Activated T-helper 2 cell treated with anti-CD3 and anti-CD28 coated beads, Interferon-gamma antibody, Interleukin-2, Interleukin-4, amounts not matched to agents 10 μg/mL and 5 μg/mL and 100 μg/mL, durations not matched to agents 14 hours and 24 hours and 36 hours (primary cell): ENCODE data around the gene TRIP10. TPM values are rescaled to one million over a fixed set of nuclear protein-coding genes. Genes with fewer than 3 reads are reported as not detected.
"Not testable (repeated sequence)": the region's sequence is repeated elsewhere in the genome, so short reads cannot be mapped to it uniquely, and the experiment has no call there.

Source experiments
- DNase-seq: peaks from one replicate; pipeline ENCODE4 v3.0.0; 2021; ENCODE audit warnings: low spot score
- H3K27ac Mint-ChIP-seq: one replicate; pipeline ENCODE4 v1.8.0; 2021; ENCODE audit warnings: mixed read lengths
- H3K27me3 Mint-ChIP-seq: one replicate; pipeline ENCODE4 v1.8.0; 2021; ENCODE audit warnings: low read depth, mixed read lengths
- H3K36me3 Mint-ChIP-seq: one replicate; pipeline ENCODE4 v1.8.0; 2021; ENCODE audit warnings: low read depth, mixed read lengths
- H3K4me1 Mint-ChIP-seq: one replicate; pipeline ENCODE4 v1.8.0; 2021; ENCODE audit warnings: low read depth, mixed read lengths
- H3K4me3 Mint-ChIP-seq: one replicate; pipeline ENCODE4 v1.8.0; 2021; ENCODE audit warnings: low read depth, mild to moderate bottlenecking, moderate library complexity, mixed read lengths
- H3K9me3 Mint-ChIP-seq: one replicate; pipeline ENCODE4 v1.8.0; 2021; ENCODE audit warnings: mixed read lengths
- intact Hi-C: fragments of 100-400 bp; cut with micrococcal nuclease; formaldehyde crosslinking; loops from one replicate; pipeline ENCODE4 v1.15.1; 2023
- total RNA-seq: library from RNA; stranded (reverse); gene quantifications from 2 replicates; pipeline ENCODE4 v1.2.3, GENCODE V29; 2022

Gene TRIP10
- total RNA-seq, 1 donor from 2014 or later, result 64.7 TPM

- H3K9me3 Mint-ChIP-seq, result no peaks in the 10 kb centered on the region
- no peak overlapping the region for H3K4me3 Mint-ChIP-seq
- intact Hi-C loops, result no loop called here
- peaks cover 30% of the 10 kb centered on the region for H3K27me3 Mint-ChIP-seq
- DNase-seq, result no peak
- no peak overlapping the region for H3K27ac Mint-ChIP-seq
- no peaks in the 10 kb centered on the region for H3K36me3 Mint-ChIP-seq
- peaks cover 3% of the 10 kb centered on the region for H3K4me1 Mint-ChIP-seq
Observed at GRCh38 chr19:6706633-6706958, 32.9 kb upstream of the TRIP10 start.

GRCh38 chr19:6707011-6707657 lies 32.3 kb upstream of the TRIP10 start:
- H3K4me1 Mint-ChIP-seq, result peaks cover 3% of the 10 kb centered on the region
- no peak for DNase-seq
- no peaks in the 10 kb centered on the region for H3K9me3 Mint-ChIP-seq

DNA sequence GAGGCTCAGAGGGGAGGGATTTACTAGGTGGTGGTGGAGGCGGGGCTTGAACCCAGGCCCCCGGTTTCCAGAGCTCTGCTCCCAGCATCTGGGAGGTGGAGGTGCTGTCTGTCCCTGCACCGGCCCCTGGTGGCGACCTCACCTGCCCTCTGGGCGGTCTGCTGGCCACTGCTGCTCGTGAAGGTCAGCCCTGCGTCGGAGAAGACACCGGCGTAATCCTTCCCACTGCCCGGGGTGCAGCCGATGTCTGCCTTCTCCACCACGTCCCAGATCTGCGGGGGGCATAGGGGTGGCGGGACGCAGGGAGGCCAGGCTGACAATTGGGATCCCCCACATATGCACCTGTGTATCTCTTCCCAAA lies 31.8 kb upstream of the TRIP10 start:
- Mint-ChIP-seq H3K27me3 (peaks cover 30% of the 10 kb centered on the region), H3K4me1 (peaks cover 3% of the 10 kb centered on the region), H3K9me3 (no peaks in the 10 kb centered on the region), H3K27ac (no peak overlapping the region), H3K4me3 (no peak overlapping the region), H3K36me3 (no peaks in the 10 kb centered on the region)
- intact Hi-C loops, result no loop called here
- DNase-seq, result no peak

More at GRCh38 chr19:6707011-6707657, 32.3 kb upstream of the TRIP10 start:
- intact Hi-C loops, result no loop called here
- Mint-ChIP-seq H3K36me3 (no peaks in the 10 kb centered on the region), H3K4me3 (no peak overlapping the region), H3K27me3 (peaks cover 30% of the 10 kb centered on the region), H3K27ac (no peak overlapping the region)

GRCh38 chr19:6708346-6708745 lies 31.1 kb upstream of the TRIP10 start:
- no peak overlapping the region for H3K27ac Mint-ChIP-seq
- H3K36me3 Mint-ChIP-seq, result no peaks in the 10 kb centered on the region
- no peak for DNase-seq
- intact Hi-C loops, result no loop called here
- peaks cover 3% of the 10 kb centered on the region for H3K4me1 Mint-ChIP-seq
- no peaks in the 10 kb centered on the region for H3K9me3 Mint-ChIP-seq
- H3K4me3 Mint-ChIP-seq, result no peak overlapping the region
- peaks cover 30% of the 10 kb centered on the region for H3K27me3 Mint-ChIP-seq

- peaks cover 30% of the 10 kb centered on the region for H3K27me3 Mint-ChIP-seq
- H3K36me3 Mint-ChIP-seq, H3K4me3 Mint-ChIP-seq: not testable (repeated sequence)
Observed at GRCh38 chr19:6708913-6709312, 30.6 kb upstream of the TRIP10 start.

DNA sequence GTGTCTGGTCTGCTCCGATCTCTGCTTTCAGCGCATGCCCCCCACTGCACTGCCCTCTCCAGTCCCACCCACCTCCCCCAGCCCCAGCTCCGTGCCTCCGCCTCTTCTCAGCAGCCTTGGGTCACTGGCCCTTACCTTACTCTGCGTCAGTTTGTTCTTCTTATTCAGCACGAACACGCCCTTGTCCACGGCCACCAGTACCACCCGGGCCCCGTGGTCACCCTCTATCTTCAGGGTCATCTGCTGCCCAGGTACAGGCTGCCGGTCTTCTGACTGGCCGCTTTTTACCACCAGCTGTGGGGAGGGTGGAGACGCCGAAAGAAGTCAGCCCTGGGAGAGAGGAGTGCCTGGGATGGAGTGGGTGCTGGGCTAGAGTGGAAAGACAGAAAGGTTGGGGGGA lies 29.9 kb upstream of the TRIP10 start:
- no peak for DNase-seq
- Mint-ChIP-seq H3K27ac (no peak overlapping the region), H3K9me3 (no peaks in the 10 kb centered on the region), H3K4me1 (peaks cover 3% of the 10 kb centered on the region), H3K27me3 (peaks cover 30% of the 10 kb centered on the region), H3K36me3 (no peaks in the 10 kb centered on the region), H3K4me3 (no peak overlapping the region)
- intact Hi-C loops, result no loop called here

More at GRCh38 chr19:6708913-6709312, 30.6 kb upstream of the TRIP10 start:
- intact Hi-C loops, H3K9me3 Mint-ChIP-seq, H3K4me1 Mint-ChIP-seq, H3K27ac Mint-ChIP-seq, DNase-seq: not testable (repeated sequence)

GRCh38 chr19:6710273-6711077 lies 29.0 kb upstream of the TRIP10 start:
- Mint-ChIP-seq H3K27ac (no peak overlapping the region), H3K27me3 (peaks cover 30% of the 10 kb centered on the region), H3K36me3 (no peaks in the 10 kb centered on the region), H3K9me3 (no peaks in the 10 kb centered on the region), H3K4me1 (peaks cover 3% of the 10 kb centered on the region), H3K4me3 (no peak overlapping the region)
- DNase-seq, result no peak
- intact Hi-C loops, result no loop called here

GRCh38 chr19:6711078-6711361 lies 28.5 kb upstream of the TRIP10 start:
- H3K4me3 Mint-ChIP-seq, result no peak overlapping the region

GRCh38 chr19:6711605-6712004 lies 27.9 kb upstream of the TRIP10 start:
- H3K9me3 Mint-ChIP-seq, result no peaks in the 10 kb centered on the region
- no peak overlapping the region for H3K27ac Mint-ChIP-seq
- H3K36me3 Mint-ChIP-seq, result no peaks in the 10 kb centered on the region
- intact Hi-C loops, result no loop called here
- peaks cover 32% of the 10 kb centered on the region for H3K27me3 Mint-ChIP-seq
- no peak overlapping the region for H3K4me3 Mint-ChIP-seq
- H3K4me1 Mint-ChIP-seq, result peaks cover 3% of the 10 kb centered on the region
- DNase-seq, result no peak

More at GRCh38 chr19:6711078-6711361, 28.5 kb upstream of the TRIP10 start:
- no peak for DNase-seq
- Mint-ChIP-seq H3K9me3 (no peaks in the 10 kb centered on the region), H3K4me1 (peaks cover 3% of the 10 kb centered on the region), H3K27me3 (peaks cover 30% of the 10 kb centered on the region), H3K27ac (no peak overlapping the region), H3K36me3 (no peaks in the 10 kb centered on the region)
- intact Hi-C loops, result no loop called here

- Mint-ChIP-seq H3K36me3 (no peaks in the 10 kb centered on the region), H3K27ac (no peak overlapping the region), H3K27me3 (peaks cover 32% of the 10 kb centered on the region), H3K4me3 (no peak overlapping the region), H3K9me3 (no peaks in the 10 kb centered on the region), H3K4me1 (peaks cover 3% of the 10 kb centered on the region)
- intact Hi-C loops, result no loop called here
- no peak for DNase-seq
Observed at GRCh38 chr19:6712231-6712630, 27.2 kb upstream of the TRIP10 start.

DNA sequence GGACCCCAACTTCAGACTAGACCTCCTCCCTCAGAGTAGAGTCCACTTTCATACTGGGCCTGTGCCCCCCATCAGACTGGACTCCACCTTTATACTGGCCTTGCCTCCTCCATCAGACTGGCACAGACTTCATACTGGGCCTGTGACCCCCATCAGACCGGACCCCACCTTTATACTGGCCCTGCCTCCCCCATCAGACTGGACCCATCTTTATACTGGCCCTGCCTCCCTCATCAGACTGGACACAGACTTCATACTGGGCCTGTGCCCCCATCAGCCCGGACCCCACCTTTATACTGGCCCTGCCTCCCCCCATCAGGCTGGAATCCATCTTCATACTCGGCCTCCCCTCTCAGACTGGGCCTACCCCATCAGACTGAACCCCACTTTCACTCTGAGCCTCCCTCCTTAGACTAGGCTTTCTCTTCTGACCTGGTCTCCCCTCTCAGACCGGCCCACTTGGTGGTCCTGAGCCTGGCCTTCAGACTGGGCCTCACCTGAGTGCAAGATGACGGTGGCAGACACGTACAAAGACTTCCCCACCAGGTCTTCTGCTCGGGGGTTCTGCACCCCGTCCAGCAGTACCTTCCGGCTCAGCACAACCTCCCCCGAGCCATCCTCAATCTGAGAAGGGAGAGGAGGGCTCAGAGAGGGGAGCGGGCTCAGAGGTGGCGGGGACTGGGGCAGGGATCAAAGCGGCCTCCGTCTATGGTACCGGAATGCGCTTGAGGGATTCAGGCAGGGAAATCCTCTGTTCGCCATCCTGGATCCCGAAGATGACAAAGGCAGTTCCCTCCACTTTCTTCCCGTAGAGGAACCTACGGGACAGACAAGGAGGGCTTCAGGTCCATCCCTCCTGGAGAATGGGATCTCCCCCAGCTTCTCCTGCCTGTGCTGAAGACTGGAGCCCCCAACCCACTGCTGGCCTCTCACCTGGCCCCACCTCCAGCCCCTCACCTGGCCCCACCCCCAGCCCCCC lies 26.5 kb upstream of the TRIP10 start:
- no peak overlapping the region for H3K4me3 Mint-ChIP-seq
- H3K36me3 Mint-ChIP-seq, result no peaks in the 10 kb centered on the region
- H3K27me3 Mint-ChIP-seq, result peaks cover 32% of the 10 kb centered on the region
- H3K27ac Mint-ChIP-seq, result no peak overlapping the region
- no peak for DNase-seq
- no peaks in the 10 kb centered on the region for H3K9me3 Mint-ChIP-seq
- H3K4me1 Mint-ChIP-seq, result peaks cover 9% of the 10 kb centered on the region
- intact Hi-C loops, result no loop called here

DNA sequence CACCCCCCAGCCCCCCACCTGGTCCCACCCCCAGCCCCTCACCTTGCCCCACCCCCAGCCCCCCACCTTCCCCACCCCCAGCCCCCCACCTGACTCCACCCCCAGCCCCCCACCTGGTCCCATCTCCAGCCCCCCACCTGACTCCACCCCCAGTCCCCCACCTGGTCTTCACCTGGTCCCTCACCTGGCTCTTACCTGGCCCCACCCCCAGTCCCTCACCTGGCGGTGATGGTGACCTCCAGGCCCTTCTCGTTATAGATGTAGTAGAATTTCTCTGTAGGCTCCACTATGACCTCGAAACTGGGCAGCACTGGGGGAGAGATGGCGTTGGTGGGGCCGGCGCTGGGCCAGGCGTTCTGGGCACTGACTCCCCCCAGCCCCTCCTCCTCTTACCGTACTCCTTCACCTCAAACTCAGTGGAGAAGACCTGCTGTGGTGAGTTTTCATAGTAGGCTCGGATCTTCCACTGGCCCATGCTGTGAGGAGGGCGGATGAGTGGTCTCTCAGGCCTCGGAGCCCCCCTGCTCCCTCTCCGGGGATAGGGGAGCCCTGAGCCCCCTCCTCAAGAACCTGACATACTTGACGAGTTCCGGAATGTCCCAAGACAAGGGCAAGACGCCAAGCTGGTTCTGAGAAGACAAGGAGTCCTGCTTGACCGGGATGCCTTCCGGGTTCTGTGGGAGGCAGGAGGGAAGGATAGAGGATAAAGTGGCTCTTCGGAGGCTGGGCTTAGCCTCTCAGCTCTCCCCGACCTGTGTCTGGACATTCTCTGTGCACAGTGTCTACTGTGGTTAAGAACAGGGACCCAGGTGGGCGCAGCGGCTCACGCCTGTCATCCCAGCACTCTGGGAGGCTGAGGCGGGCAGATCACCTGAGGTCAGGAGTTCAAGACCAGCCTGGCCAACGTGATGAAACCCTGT lies 25.4 kb upstream of the TRIP10 start:
- Mint-ChIP-seq H3K27me3 (peaks cover 25% of the 10 kb centered on the region), H3K27ac (no peak overlapping the region), H3K4me3 (no peak overlapping the region), H3K36me3 (no peaks in the 10 kb centered on the region), H3K4me1 (peaks cover 9% of the 10 kb centered on the region), H3K9me3 (no peaks in the 10 kb centered on the region)
- intact Hi-C loops, result no loop called here
- DNase-seq, result no peak
